Nephron progenitor cell (in vitro differentiated cells): ENCODE data around the gene SLC22A14.

Source experiments
- DNase-seq: peaks from one replicate; pipeline ENCODE4 v3.0.0; 2021
- H3K27ac Mint-ChIP-seq: 2 replicates; pipeline ENCODE4 v1.8.0; 2021; ENCODE audit warnings: mild to moderate bottlenecking, moderate library complexity, mixed read lengths
- H3K27me3 Mint-ChIP-seq: 2 replicates; pipeline ENCODE4 v1.8.0; 2021; ENCODE audit warnings: mild to moderate bottlenecking, low read depth, mixed read lengths; ENCODE audit not compliant: poor library complexity
- H3K36me3 Mint-ChIP-seq: 2 replicates; pipeline ENCODE4 v1.8.0; 2021; ENCODE audit warnings: low read depth, mixed read lengths
- H3K4me1 Mint-ChIP-seq: 2 replicates; pipeline ENCODE4 v1.8.0; 2021; ENCODE audit warnings: mixed read lengths
- H3K4me3 Mint-ChIP-seq: 2 replicates; pipeline ENCODE4 v1.8.0; 2021; ENCODE audit warnings: mild to moderate bottlenecking, moderate library complexity, mixed read lengths
- H3K9me3 Mint-ChIP-seq: 2 replicates; pipeline ENCODE4 v1.8.0; 2021; ENCODE audit warnings: mild to moderate bottlenecking, moderate library complexity, mixed read lengths
- CTCF ChIP-seq: fragments of 200-600 bp; sonication (generic); IDR thresholded peaks from 2 replicates; pipeline ENCODE4 v1.5.0; 2021; ENCODE audit warnings: antibody characterized with exemption

Gene SLC22A14

DNA sequence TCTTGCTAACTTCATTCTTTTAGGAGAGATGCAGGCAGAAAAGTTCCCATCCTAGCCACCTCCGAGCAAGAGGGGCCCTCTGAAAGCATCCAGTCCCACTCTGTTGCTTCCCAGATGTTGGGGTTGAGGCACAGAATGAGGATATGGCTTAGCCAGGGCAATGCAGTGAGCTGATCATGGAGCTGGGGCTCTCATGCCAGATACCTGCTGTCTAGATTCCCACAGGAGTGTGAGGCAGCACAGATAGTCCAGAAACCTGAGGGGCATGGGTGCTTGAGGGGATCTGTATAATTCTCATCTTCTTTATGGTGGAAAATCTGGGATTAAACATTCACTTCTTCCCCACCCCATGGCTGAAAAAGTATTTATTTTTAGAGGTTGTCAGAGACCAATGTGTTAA is 15.3 kb upstream of the SLC22A14 start:
- Mint-ChIP-seq H3K36me3 (peaks cover 2% of the 10 kb centered on the region), H3K9me3 (peaks cover 2% of the 10 kb centered on the region), H3K4me1 (peaks cover 13% of the 10 kb centered on the region), H3K27me3 (peaks cover 3% of the 10 kb centered on the region), H3K4me3 (no peak overlapping the region), H3K27ac (no peak overlapping the region)
- DNase-seq = no peak
- TF ChIP-seq CTCF = no peak

DNA sequence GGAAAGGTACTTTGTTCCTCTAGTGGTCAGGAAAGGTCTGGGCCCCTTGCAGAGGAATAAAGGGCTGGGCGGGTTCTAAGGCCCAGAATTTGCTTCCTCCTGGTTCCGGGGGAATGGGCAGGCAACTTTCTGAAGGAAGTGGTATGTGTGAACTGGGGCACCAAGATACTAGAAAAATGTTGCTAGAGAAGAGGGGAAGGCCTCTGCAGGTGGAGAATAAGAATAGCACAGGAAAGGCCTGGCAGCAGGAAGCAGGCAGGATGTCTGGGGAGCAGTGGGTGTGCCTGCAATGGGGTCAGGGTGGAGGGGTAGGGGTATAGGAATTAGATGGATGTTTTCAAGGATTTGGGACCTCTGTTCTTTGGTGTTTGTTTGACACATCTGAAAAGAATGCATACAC is 14.4 kb upstream of the SLC22A14 start:
- Mint-ChIP-seq H3K27me3 (peaks cover 3% of the 10 kb centered on the region), H3K4me3 (no peak overlapping the region), H3K9me3 (no peaks in the 10 kb centered on the region), H3K36me3 (no peaks in the 10 kb centered on the region), H3K27ac (no peak overlapping the region), H3K4me1 (peaks cover 13% of the 10 kb centered on the region)
- no peak for TF ChIP-seq CTCF
- DNase-seq = no peak

DNA sequence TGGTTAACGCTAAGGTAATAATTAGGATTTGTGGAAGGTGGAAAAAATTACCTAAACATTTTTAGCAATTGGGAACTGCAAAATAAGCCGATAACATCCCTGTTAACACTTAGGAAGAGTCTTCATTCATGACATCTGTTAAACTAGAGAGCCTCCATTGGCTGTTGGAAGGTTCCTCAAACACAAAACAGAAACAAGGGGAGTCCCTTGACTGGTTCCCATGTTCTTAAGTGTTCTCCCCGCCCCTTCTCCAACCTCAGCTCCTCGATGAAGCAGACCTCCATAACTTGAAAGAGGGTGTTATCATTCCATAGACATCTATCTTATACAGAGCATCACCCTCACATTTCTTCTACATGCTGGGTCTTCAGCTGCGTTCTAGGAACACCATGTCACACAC is 14.0 kb upstream of the SLC22A14 start:
- no peak for TF ChIP-seq CTCF
- no peak for DNase-seq
- Mint-ChIP-seq H3K4me3 (no peak overlapping the region), H3K36me3 (no peaks in the 10 kb centered on the region), H3K4me1 (peaks cover 13% of the 10 kb centered on the region), H3K27ac (no peak overlapping the region), H3K27me3 (peaks cover 3% of the 10 kb centered on the region), H3K9me3 (no peaks in the 10 kb centered on the region)

DNA sequence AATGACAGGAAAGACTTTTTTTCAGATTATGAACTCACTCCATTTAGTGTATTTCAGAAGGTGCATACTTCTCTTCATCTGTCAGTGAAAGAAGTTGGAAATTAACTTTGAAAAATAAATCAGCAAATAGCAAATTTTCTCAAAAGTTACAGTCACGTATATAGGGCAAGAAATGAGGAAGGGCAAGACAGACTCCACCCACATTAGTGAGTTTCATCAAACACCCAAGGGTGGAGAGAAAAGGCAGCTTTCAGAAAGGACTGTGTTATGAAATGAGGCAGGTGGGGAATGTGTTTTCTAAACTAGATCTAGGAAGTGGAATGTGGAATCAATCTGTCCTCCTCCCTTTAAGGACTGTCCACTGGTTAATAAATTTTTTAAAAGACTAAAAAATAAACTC is 13.6 kb upstream of the SLC22A14 start:
- Mint-ChIP-seq H3K9me3 (no peaks in the 10 kb centered on the region), H3K4me3 (no peak overlapping the region), H3K27me3 (peaks cover 3% of the 10 kb centered on the region), H3K36me3 (no peaks in the 10 kb centered on the region), H3K4me1 (peaks cover 13% of the 10 kb centered on the region), H3K27ac (no peak overlapping the region)
- DNase-seq = no peak
- TF ChIP-seq CTCF = no peak

DNA sequence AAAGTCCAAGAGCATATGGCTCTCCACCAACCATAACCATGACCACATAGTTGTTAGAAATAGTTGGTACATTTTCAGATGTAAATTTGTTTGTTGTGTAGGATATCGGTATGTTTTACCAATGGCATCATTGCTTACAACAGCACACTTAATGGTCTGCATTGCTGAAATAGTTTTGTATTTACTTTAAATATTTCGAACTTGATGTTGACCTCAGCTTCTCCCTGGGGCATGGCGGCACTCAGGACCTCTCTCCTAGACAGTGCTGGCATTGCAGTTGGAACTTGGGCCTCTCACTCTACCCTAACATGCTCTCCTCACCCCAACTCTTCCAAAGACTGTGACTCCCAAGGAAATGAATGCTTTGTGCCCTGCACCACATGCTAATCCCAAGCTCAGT is 11.5 kb upstream of the SLC22A14 start:
- DNase-seq = no peak
- no peak for TF ChIP-seq CTCF
- H3K27me3 Mint-ChIP-seq = peaks cover 7% of the 10 kb centered on the region
- H3K36me3 Mint-ChIP-seq = no peaks in the 10 kb centered on the region
- no peak overlapping the region for H3K27ac Mint-ChIP-seq
- no peaks in the 10 kb centered on the region for H3K9me3 Mint-ChIP-seq
- H3K4me3 Mint-ChIP-seq = no peak overlapping the region
- H3K4me1 Mint-ChIP-seq = no peaks in the 10 kb centered on the region

- H3K27ac Mint-ChIP-seq = no peak overlapping the region
- no peaks in the 10 kb centered on the region for H3K9me3 Mint-ChIP-seq
- H3K36me3 Mint-ChIP-seq = no peaks in the 10 kb centered on the region
- no peaks in the 10 kb centered on the region for H3K4me1 Mint-ChIP-seq
- no peak overlapping the region for H3K4me3 Mint-ChIP-seq
- peaks cover 7% of the 10 kb centered on the region for H3K27me3 Mint-ChIP-seq
- DNase-seq = no peak
- no peak for TF ChIP-seq CTCF
These were observed 10.5 kb upstream of the SLC22A14 start for GRCh38 chr3:38271553-38271952.
